Astrocyte (in vitro differentiated cells and primary cell): ENCODE measurements around the gene BSN. TPM values are rescaled to one million over a fixed set of nuclear protein-coding genes. Genes with fewer than 3 reads are reported as not detected.
A peak's percentile ranks its signal among the peaks of the same experiment; 100 is the strongest.
"Not testable (repeated sequence)": the region's sequence is repeated elsewhere in the genome, so short reads cannot be mapped to it uniquely, and the experiment has no call there.

ENCODE experiments used
- DNase-seq: peaks from one replicate; pipeline ENCODE4 v3.0.0-alpha.2; 2010; ENCODE audit warnings: low read depth
- FAIRE-seq: peaks from 2 replicates; lab custom pipeline; 2011; peaks lifted over from hg19 to GRCh38; lab: Jason Lieb, UNC
- H2AFZ ChIP-seq: 2 replicates; pipeline ENCODE4 v1.6.0; 2012; ENCODE audit warnings: low read depth, low read length, inconsistent platforms
- H3K27ac ChIP-seq: 2 replicates; pipeline ENCODE4 v1.5.1; 2011; ENCODE audit warnings: low read depth, low read length, inconsistent platforms
- H3K27me3 ChIP-seq: 2 replicates; pipeline ENCODE4 v1.6.0; 2011; ENCODE audit warnings: low read length, inconsistent platforms; ENCODE audit not compliant: insufficient read depth
- H3K36me3 ChIP-seq: 2 replicates; pipeline ENCODE4 v1.5.1; 2011; ENCODE audit warnings: low read length, inconsistent platforms; ENCODE audit not compliant: insufficient read depth
- H3K4me1 ChIP-seq: 2 replicates; pipeline ENCODE4 v1.5.1; 2011; ENCODE audit warnings: low read length, inconsistent platforms; ENCODE audit not compliant: insufficient read depth
- H3K4me2 ChIP-seq: 2 replicates; pipeline ENCODE4 v1.6.0; 2012; ENCODE audit warnings: low read length, inconsistent platforms
- H3K4me3 ChIP-seq: 2 replicates; pipeline ENCODE4 v1.5.1; 2011; ENCODE audit warnings: low read depth, mild to moderate bottlenecking, low read length, inconsistent platforms; ENCODE audit not compliant: insufficient read depth
- H3K79me2 ChIP-seq: 2 replicates; pipeline ENCODE4 v1.6.0; 2012; ENCODE audit warnings: mild to moderate bottlenecking, low read length, inconsistent platforms; ENCODE audit not compliant: insufficient read depth
- H3K9ac ChIP-seq: 2 replicates; pipeline ENCODE4 v1.6.0; 2012; ENCODE audit warnings: mild to moderate bottlenecking, low read length, inconsistent platforms
- H3K9me3 ChIP-seq: 2 replicates; pipeline ENCODE4 v1.5.1; 2012; ENCODE audit warnings: low read depth, mild to moderate bottlenecking, low read length, inconsistent platforms; ENCODE audit not compliant: insufficient read depth
- H4K20me1 ChIP-seq: 2 replicates; pipeline ENCODE4 v1.6.0; 2012; ENCODE audit warnings: low read length, inconsistent platforms; ENCODE audit not compliant: insufficient read depth
- H3K27ac Mint-ChIP-seq: one replicate; pipeline ENCODE4 v1.8.0; 2021; ENCODE audit warnings: mild to moderate bottlenecking, mixed read lengths; ENCODE audit not compliant: unreplicated experiment
- H3K27me3 Mint-ChIP-seq: one replicate; pipeline ENCODE4 v1.8.0; 2021; ENCODE audit warnings: low read depth, mixed read lengths; ENCODE audit not compliant: unreplicated experiment
- H3K36me3 Mint-ChIP-seq: one replicate; pipeline ENCODE4 v1.8.0; 2021; ENCODE audit warnings: low read depth, mixed read lengths; ENCODE audit not compliant: unreplicated experiment
- H3K4me1 Mint-ChIP-seq: one replicate; pipeline ENCODE4 v1.8.0; 2021; ENCODE audit warnings: low read depth, mixed read lengths; ENCODE audit not compliant: unreplicated experiment
- H3K4me3 Mint-ChIP-seq: one replicate; pipeline ENCODE4 v1.8.0; 2021; ENCODE audit warnings: mild to moderate bottlenecking, moderate library complexity, mixed read lengths; ENCODE audit not compliant: unreplicated experiment
- H3K9me3 Mint-ChIP-seq: one replicate; pipeline ENCODE4 v1.8.0; 2021; ENCODE audit warnings: mild to moderate bottlenecking, mixed read lengths; ENCODE audit not compliant: unreplicated experiment
- EZH2 ChIP-seq: IDR thresholded peaks from 2 replicates; pipeline ENCODE4 v1.6.1; 2012; ENCODE audit warnings: mild to moderate bottlenecking, low read length, inconsistent platforms; ENCODE audit not compliant: insufficient read depth
- total RNA-seq: library from RNA; stranded (reverse); gene quantifications from 2 replicates; pipeline ENCODE4 v1.2.1, GENCODE V29; 2021
- TF ChIP-seq, protein P1 (sequence below): IDR thresholded peaks from 2 replicates; pipeline ENCODE4 v1.5.1; 2011; ENCODE audit warnings: low read depth, mild to moderate bottlenecking, inconsistent platforms, low read length, moderate library complexity; ENCODE audit not compliant: insufficient read depth

BSN gene
- total RNA-seq, 1 donor from 2014 or later = 0.86 TPM

DNA sequence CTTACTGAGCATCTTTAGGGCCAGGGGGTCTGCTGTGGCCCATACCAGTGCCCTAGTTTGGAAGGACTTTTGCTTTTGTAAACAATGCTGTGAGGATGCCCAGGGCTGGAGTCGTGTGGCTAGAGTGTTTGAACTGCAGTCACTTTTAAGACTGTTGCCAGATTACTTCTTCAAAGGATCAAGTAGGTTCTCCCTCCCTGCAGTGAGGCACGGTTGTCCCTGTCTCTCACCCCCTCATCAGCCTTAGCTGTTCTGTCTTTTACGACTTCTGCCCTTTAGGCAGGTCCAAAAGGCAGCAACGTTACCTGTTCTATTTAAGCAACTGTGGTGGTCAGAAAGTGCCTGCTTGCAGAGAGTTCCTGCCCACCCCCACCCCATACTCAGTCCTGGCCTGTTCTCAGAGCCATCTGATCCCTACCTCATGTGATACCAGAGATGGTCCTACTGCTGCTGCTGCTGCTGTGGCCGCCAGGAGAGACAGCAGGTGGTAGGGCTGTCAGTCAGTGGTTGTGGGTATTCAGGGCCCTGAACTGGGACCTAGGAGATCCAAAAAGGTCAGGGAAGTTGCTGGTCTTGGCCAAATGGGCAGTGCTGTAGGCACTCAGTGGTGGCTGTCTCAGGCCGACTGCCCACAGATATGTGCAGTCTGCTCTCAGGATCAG, 140.3 kb downstream of the BSN start:
- not testable (repeated sequence) for H3K27ac ChIP-seq, DNase-seq, H2AFZ ChIP-seq, FAIRE-seq, H3K4me2 ChIP-seq, H3K9ac ChIP-seq, H3K27me3 Mint-ChIP-seq, H4K20me1 ChIP-seq, H3K4me1 ChIP-seq, H3K36me3 Mint-ChIP-seq, H3K4me1 Mint-ChIP-seq, H3K36me3 ChIP-seq, H3K9me3 ChIP-seq, H3K4me3 ChIP-seq, H3K27me3 ChIP-seq, H3K4me3 Mint-ChIP-seq, H3K9me3 Mint-ChIP-seq
- H3K27ac Mint-ChIP-seq = peak overlapping the region; percentile 1
- H3K79me2 ChIP-seq = peaks cover 34% of the 10 kb centered on the region

DNA sequence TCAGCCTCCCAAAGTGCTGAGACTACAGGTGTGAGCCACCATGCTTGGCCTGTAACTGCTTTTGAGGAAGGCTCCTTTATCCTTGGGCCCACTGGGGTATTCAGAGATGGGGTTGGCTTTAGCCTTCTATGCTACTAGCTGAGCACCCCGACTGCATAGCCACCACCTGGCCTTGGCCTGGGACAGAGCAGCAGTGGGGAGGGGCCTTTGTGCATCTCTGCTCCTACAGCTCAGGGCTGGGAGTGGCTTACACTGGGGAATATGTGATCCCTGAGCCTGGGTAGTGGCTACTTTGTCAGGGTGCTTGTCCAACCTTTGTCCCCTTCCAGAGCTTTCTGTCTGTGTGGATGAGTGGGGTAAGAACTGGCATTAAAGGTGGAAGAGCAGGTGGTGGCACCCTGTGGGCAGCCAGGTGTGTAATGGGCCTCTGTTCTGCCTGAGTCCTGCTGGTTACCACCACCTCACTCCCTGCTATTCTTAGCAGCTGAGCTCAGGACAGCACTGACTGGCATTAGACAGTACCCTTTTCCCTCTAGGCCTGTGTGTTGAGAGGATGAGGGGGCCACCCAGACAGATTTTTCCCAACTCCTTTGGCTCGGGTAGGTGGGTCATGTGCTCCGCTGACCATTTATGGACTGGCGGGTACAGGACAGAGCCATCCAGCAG, 141.2 kb downstream of the BSN start:
- not testable (repeated sequence) for FAIRE-seq, H3K9ac ChIP-seq, H3K27me3 ChIP-seq

DNA sequence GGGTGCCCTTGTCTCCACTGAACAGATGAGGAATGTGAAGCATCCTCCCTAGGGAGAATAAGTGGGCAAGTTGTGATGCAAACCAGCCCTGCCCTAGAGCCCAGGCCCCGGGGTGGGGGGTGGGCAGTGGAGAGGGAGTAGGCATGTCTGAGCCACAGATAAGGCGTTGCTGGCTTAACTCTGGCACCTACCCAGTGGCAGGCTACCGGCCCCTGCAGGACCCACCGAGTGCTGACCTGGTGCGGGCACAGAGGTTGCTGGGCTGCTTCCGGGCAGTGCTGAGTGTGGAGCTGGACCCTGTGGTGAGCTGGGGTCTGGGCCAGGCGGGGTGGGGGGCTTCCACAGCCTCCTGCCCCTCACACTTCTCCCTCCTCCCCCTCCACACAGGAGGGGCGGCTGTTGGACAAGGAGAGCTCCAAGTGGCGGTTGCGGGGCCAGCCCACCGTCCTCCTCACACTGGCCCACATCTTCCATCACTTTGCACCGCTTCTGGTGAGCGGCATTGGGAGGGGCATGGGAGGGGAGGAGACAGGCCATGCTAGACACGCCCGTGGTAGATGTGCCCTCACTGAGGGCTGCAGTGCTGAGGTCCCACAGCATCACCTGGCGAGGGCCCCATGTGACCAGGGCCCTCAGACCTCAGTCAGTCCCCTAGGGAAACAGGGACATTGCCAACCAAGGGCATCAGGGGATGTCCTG, 145.2 kb downstream of the BSN start:
- no peaks in the 10 kb centered on the region for H3K9me3 Mint-ChIP-seq
- H3K36me3 ChIP-seq = no peaks in the 10 kb centered on the region
- H2AFZ ChIP-seq = no peak overlapping the region
- no peaks in the 10 kb centered on the region for H3K9me3 ChIP-seq
- H3K9ac ChIP-seq = no peak overlapping the region
- no peak overlapping the region for H3K4me3 ChIP-seq
- peaks cover 11% of the 10 kb centered on the region for H4K20me1 ChIP-seq
- no peaks in the 10 kb centered on the region for H3K27me3 Mint-ChIP-seq
- TF ChIP-seq, protein P1, sequence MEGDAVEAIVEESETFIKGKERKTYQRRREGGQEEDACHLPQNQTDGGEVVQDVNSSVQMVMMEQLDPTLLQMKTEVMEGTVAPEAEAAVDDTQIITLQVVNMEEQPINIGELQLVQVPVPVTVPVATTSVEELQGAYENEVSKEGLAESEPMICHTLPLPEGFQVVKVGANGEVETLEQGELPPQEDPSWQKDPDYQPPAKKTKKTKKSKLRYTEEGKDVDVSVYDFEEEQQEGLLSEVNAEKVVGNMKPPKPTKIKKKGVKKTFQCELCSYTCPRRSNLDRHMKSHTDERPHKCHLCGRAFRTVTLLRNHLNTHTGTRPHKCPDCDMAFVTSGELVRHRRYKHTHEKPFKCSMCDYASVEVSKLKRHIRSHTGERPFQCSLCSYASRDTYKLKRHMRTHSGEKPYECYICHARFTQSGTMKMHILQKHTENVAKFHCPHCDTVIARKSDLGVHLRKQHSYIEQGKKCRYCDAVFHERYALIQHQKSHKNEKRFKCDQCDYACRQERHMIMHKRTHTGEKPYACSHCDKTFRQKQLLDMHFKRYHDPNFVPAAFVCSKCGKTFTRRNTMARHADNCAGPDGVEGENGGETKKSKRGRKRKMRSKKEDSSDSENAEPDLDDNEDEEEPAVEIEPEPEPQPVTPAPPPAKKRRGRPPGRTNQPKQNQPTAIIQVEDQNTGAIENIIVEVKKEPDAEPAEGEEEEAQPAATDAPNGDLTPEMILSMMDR = no peak
- TF ChIP-seq EZH2 = no peak
- H3K27ac Mint-ChIP-seq = no peak overlapping the region
- no peak overlapping the region for H3K4me2 ChIP-seq
- no peak for DNase-seq
- H3K4me3 Mint-ChIP-seq = no peak overlapping the region
- FAIRE-seq = no peak
- H3K36me3 Mint-ChIP-seq = peaks cover 13% of the 10 kb centered on the region
- H3K27me3 ChIP-seq = no peaks in the 10 kb centered on the region
- peaks cover 8% of the 10 kb centered on the region for H3K79me2 ChIP-seq
- no peaks in the 10 kb centered on the region for H3K4me1 Mint-ChIP-seq
- H3K4me1 ChIP-seq = no peaks in the 10 kb centered on the region
- H3K27ac ChIP-seq = no peak overlapping the region

More for the DNA sequence above, 141.2 kb downstream of the BSN start:
- not testable (repeated sequence) for H3K27ac ChIP-seq, H3K36me3 ChIP-seq, H4K20me1 ChIP-seq, H3K9me3 Mint-ChIP-seq, H3K9me3 ChIP-seq, H3K4me1 ChIP-seq, DNase-seq, H2AFZ ChIP-seq, H3K27me3 Mint-ChIP-seq, H3K4me2 ChIP-seq, H3K4me1 Mint-ChIP-seq, H3K4me3 ChIP-seq, H3K36me3 Mint-ChIP-seq, H3K27ac Mint-ChIP-seq, H3K4me3 Mint-ChIP-seq
- peaks cover 25% of the 10 kb centered on the region for H3K79me2 ChIP-seq
